GM18505 (cell line): ENCODE data around the gene ZSCAN10.
A peak's percentile ranks its signal among the peaks of the same experiment; 100 is the strongest.
"Not testable (repeated sequence)": the region's sequence is repeated elsewhere in the genome, so short reads cannot be mapped to it uniquely, and the experiment has no call there.

Source experiments
- ATAC-seq: cut with Tn5 transposase; IDR thresholded peaks from one replicate; pipeline ENCODE4 v1.9.1; 2021; ENCODE audit not compliant: unreplicated experiment
- POLR2A ChIP-seq: IDR thresholded peaks from 4 replicates; pipeline ENCODE4 v1.6.1; 2011; ENCODE audit warnings: borderline replicate concordance; ENCODE audit not compliant: insufficient read depth, insufficient read length; ENCODE audit errors: extremely low read depth

Gene ZSCAN10

DNA sequence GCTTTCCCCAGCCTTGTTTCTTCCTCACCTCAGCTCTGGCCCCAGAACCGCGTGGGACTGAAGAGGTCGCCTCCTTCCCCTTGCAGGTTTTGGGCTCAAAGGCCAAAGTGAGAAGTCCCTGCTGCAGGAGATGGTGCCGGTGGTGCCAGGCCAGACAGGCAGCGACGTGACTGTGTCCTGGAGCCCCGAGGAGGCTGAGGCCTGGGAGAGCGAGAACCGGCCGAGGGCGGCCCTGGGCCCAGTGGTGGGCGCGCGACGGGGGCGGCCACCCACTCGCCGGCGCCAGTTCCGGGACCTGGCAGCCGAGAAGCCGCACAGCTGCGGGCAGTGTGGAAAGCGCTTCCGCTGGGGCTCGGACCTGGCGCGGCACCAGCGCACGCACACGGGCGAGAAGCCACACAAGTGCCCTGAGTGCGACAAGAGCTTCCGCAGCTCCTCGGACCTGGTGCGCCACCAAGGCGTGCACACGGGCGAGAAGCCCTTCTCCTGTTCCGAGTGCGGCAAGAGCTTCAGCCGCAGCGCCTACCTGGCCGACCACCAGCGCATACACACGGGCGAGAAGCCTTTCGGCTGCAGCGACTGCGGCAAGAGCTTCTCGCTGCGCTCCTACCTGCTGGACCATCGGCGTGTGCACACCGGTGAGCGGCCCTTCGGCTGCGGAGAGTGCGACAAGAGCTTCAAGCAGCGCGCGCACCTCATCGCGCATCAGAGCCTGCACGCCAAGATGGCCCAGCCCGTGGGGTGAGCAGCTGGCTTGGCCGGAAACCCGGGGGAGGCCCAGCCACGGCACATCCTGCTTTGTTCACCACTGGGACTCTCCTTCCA, 41.7 kb upstream of the ZSCAN10 start:
- ATAC-seq, result no peak
- no peak for TF ChIP-seq POLR2A

DNA sequence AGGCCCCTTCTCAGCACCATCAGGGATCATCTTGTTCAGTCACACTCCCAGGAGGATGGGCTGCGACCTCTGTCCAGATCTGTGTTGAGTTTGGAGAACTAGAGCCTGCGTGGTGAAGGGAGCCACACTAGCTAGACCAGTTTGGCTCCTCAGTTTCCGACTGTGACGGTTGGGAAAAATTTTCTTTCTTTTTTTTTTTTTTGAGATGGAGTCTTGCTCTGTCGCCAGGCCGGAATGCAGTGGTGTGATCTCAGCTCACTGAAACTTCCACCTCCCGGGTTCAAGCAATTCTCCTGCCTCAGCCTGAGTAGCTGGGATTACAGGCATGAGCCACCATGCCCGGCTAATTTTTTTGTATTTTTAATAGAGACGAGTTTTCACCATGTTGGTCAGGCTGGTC, 40.5 kb upstream of the ZSCAN10 start:
- not testable (repeated sequence) for ATAC-seq

DNA sequence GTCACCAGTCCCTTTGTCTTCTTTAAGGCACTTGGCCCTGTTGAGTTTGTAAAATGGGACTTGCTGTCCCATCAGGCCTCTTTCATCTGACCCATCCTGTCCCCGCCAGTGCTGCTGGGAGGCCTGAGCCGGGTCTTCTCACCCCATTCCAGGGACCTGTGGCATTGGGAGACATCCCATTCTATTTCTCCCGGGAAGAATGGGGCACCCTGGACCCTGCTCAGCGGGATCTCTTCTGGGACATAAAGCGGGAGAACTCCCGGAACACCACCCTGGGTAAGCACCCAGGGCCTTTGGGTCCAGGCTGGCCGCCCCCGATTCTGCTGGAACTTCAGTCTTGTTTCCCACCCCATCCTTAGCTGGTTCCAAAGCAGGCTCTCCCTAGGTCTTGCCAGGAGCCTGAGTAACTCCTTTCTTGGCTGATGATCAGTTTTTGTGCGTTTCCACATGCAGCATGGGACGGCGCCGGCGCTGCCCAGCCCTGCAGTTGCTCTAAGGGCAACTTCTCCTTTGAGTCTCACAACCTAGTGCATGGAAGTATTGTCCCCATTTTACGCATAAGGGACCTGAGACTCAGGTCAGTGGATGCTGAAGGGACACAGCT, 39.8 kb upstream of the ZSCAN10 start:
- TF ChIP-seq POLR2A, result no peak
- no peak for ATAC-seq

DNA sequence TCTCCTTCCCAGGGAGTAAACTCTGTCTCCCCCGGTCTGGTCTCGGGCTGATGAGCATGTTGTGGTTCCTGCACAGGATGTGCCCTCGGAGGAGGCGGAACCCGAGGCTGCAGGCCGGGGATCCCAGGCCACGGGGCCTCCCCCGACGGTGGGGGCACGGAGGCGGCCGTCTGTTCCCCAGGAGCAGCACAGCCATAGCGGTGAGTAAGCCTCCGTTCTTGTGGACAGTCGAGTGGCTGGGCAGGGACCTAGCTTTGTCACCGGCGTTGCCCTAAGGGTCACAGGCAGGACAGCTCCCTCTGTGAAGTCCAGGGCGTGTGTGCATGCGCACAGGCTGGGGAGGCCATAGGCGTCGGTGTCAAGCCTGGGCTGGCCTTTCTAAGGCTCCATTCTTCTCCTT, 39.2 kb upstream of the ZSCAN10 start:
- no peak for ATAC-seq
- TF ChIP-seq POLR2A, result no peak

DNA sequence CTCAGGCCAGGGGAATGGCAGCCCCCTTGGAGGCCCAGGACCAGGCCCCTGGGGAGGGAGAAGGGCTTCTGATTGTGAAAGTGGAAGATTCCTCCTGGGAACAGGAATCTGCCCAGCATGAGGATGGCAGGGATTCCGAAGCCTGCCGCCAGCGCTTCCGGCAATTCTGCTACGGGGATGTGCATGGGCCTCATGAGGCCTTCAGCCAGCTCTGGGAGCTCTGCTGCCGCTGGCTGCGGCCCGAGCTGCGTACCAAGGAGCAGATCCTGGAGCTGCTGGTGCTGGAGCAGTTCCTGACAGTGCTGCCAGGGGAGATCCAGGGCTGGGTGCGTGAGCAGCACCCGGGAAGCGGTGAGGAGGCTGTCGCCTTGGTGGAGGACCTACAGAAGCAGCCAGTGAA, 38.2 kb upstream of the ZSCAN10 start:
- no peak for ATAC-seq
- TF ChIP-seq POLR2A, result no peak

DNA sequence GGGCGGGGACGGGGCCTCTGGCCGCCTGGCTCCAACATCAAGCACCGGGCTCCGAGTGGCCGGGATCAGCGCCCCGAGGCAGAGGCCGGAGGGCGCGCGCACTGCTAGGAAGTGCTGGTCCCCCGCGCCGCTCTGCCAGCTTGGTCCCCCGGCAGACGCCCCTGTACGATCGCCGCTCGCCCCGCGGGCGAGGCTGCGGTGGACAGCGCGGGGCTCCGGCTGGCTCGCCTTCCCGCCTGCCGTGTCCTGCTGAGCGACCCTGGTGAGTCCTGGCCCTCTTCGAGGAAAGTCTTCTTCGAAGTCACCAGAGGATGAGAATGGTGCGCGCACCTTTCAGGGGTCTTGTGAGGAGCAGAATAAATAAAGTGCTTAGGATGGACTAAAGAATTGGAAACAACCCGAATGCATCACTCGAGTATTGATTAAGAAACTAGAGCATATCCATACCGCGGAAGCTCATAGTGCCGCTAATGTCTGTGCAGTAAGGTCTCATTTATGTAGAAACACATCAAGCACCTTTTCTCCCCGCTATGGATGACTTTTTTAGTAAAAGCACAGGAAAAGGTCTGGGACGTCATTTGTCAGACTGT, 36.1 kb upstream of the ZSCAN10 start:
- no peak for ATAC-seq
- peak; percentile 65 for TF ChIP-seq POLR2A

DNA sequence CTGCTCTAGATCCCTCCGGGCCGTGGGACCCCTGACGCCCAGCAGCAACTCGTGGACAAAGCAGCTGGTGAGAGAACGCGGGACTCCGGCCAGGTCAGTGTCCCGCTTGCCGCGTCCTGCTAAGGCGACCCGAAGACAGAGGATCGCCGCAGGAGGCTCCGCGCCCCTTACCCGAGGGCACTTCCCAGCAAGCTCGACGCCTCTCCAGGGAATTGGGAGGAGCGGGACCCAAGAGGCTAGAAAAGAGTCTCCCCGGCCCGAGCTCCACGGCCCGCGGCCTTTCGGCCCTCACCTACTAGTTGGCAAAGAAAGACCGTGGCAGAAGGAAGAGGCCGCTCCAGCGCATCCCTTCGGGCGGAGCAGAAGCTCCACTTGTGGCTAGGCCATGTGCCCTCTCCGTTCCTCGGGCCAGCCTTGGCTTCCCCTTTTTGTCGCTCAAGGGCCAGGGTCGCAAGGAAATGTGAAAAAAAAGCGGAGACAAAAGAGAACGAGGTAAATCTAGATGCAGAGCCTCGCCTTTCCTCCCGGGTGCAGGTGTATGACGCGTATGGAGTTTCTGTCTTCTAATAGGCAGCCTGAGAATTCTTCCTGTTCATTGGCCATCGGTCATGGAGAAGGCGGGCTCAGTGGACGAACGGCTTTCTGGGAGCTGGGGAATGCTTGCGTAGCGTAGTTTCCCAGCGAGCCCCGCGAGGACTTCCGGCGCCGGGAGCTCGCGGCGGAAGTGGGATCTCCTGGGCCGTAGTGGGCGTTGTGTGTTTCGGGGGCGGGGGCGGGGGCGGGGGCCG, 35.4 kb upstream of the ZSCAN10 start, which contains the start of gene ZNF213:
Gene ZNF213, plus strand, starts transcription at position 692 of the 788 bp plus-strand sequence. CDS start 2,252 bp downstream, outside the sequence.
- peak; percentile 80 for TF ChIP-seq POLR2A
- ATAC-seq, result peak; percentile 74

DNA sequence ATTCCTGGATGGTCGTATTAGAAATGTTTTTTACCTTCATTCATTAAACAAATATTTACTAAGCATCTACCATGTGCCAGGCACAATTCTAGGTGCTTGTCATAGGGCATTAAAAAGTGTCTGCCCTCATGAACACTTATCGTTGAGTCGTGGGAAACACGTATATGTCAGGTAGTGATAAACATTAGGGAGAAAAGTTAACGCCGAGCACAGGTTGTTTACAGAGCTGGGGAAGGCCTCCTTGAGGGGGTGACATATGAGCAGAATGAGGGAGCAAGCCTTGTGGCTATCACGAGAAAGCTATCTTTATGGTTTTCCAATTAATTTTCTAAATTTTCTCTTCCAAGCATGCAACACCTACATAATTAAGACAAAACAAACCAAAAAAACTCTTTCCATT, 34.8 kb upstream of the ZSCAN10 start:
- no peak for TF ChIP-seq POLR2A
- no peak for ATAC-seq

DNA sequence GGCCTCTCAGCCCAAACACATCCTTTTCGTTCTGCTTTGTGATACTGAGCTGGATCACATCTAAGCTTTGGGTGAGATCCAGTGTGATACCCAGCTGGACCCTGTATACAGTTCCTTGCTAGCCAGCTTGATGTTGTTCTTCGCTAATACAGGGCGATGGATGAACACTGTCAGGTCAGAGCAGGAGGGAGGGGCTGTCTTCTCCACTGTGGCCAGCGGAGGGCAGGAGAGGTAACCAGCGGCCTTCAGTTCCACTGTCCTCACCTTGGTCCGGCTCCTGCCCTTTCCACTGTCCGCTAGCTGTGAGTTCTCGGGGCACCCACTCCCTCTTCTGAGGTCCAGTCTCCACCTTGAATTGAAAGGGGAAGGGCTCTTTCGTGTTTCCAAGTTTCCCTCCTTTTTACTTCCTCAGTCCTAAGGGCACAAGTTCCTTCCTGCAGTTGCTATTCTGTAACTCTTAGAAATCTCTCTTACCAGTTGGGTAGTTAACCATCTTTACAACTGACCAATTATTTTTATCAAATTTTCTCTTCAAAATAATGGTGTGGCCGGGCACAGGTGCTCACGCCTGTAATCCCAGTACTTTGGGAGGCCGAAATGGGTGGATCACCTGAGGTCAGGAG, 32.8 kb upstream of the ZSCAN10 start:
- no peak for ATAC-seq
- TF ChIP-seq POLR2A, result no peak

DNA sequence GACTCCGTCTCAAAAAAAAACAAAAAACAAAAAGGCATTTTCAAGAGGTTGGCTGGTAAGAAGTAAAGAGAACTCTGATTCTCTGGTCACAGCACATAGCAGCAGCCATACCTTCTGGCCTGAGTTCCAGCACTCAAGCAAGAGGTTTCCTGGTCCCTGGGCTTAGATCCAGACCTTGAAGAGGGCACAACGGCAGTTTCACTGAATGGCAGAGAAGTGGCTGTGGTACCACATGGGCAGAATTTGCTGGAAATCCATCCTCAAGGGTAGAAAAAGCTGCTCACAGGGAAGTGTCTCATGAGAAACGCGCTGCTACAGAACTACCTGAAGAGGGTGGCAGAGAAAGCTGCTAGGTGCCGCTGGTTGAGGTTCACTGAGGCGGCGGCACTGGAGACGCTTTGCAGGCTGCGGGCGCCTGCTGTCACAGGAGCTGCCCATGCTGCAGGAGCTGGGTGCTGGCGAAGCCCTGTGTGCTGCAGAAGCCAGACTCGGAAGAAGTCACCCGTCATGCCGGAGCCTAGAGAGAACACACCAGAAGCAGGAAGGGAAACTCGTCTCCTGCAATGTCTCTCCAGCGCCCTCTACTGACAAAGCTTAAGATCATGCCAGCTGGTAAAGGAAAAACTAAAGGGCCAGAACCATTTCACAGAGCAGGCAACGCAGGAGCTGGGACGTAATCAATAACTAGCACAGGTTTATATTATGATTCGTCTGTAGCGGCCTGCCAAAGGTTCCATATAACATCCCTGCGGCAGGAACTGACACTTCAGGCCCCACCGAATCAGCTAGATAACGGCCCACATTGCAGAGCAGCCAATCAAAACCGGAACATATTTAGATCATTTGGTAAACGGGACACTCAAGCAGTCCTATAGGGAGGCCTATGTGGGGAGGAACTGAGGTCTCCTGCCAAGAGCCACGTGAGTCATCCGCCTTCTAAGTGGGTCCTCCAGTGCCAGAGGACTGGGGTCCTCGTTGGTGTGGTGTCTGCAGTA, 30.3 kb upstream of the ZSCAN10 start:
- ATAC-seq, result no peak
- TF ChIP-seq POLR2A, result peak; percentile 59

DNA sequence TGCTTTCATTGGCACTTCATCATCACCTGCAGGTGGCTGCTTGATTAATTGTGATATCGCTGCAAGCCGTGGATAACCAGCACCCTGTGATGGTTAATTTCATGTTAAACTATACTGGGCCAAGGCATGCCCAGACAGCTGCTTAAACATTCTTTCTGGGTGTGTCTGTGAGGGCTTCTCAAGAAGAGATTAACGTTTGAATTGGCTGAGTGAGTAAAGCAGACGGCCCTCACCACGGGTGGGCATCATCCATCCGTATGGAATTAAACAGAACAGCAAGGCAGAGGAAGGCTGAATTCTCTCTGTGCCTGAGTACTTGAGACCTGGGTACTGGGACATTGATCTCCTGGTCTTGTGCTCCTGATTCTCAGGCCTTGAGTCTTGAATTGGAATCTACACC, 28.7 kb upstream of the ZSCAN10 start:
- TF ChIP-seq POLR2A, result no peak
- ATAC-seq, result no peak
